ENCODE data around the gene AXDND1.
A peak's percentile ranks its signal among the peaks of the same experiment; 100 is the strongest.

Gene AXDND1

DNA sequence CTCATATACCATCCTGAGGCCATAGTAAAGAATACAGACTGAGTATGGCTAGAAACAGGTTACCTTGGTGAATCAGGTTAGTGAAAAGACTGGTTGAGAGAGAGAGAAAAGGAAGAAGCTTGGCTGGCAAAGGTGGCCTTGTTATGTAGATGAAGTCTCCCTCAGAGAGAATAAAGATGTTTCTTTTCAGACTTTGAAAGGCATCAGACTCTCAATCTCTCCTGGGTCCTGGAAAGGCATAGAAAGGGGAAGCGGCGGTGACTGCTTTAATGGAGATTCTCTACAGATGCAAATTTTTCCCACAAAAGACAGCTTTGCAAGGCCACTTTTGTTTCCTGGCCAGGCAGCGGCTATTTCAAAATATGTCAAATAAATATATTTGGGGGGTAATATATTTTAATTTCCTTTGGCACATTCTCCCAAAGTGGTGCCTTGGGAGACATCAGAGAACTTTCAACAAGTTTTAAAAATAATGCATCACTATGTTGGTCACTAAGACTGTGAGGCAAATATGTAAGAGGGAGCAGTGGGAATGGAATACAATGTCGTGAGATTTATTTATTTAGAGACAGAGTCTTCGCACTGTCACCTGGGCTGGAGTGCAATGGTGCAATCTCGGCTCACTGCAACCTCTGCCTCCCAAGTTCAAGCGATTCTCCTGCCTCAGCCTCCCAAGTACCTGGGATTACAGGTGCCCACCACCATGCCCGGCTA lies 163.9 kb downstream of the AXDND1 start:
- Histone ChIP-seq H3K36me3 (ENCODE audit: insufficient read depth, low read length) (no peaks in the 10 kb centered on the region), H3K4me3 (no peak overlapping the region), H3K9me3 (ENCODE audit: low read depth, low read length) (no peaks in the 10 kb centered on the region), H3K27ac (no peak overlapping the region), H3K9ac (ENCODE audit: insufficient read length) (no peak overlapping the region)
- no peak for TF ChIP-seq FOXP2 (optimal IDR thresholded peaks at IDR 0.05; ENCODE audit: control extremely low read depth, extremely low read length, insufficient read depth)
- no peak for TF ChIP-seq EZH2 (IDR thresholded peaks at IDR 0.05)
- no peak for TF ChIP-seq POLR2AphosphoS5 (IDR thresholded peaks at IDR 0.05; ENCODE audit: borderline replicate concordance, low read depth, low read length)
- DNase-seq (ENCODE audit: low read depth, low spot score), result no peak

DNA sequence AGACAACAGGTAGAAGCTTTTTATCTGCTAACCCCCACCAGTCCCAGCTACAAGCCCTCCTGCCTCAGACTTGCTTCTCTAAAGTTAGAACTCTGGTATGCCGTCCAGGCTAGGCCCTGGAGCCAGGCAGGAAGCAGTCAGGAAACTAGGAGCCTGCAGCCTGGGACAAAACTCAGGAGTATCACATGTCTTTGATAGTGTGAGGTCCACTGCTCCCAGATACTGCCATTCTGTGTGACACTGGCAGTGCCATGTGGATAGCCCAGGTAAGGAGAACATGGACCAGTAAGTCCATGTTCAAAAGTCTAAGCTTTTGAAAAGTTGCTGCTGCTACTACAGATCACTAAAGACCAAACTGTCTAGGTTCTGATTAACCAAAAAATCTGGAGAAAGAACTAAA lies 164.6 kb downstream of the AXDND1 start:
- H3K36me3 ChIP-seq (ENCODE audit: insufficient read depth, low read length), result no peaks in the 10 kb centered on the region
- H3K9me3 ChIP-seq (ENCODE audit: low read depth, low read length), result no peaks in the 10 kb centered on the region
- no peak for DNase-seq (ENCODE audit: low read depth, low spot score)
- no peak overlapping the region for H3K4me3 ChIP-seq
- no peak for TF ChIP-seq POLR2AphosphoS5 (IDR thresholded peaks at IDR 0.05; ENCODE audit: borderline replicate concordance, low read depth, low read length)
- TF ChIP-seq EZH2 (IDR thresholded peaks at IDR 0.05), result no peak
- no peak for TF ChIP-seq FOXP2 (optimal IDR thresholded peaks at IDR 0.05; ENCODE audit: control extremely low read depth, extremely low read length, insufficient read depth)
- no peak overlapping the region for H3K9ac ChIP-seq (ENCODE audit: insufficient read length)
- no peak overlapping the region for H3K27ac ChIP-seq

DNA sequence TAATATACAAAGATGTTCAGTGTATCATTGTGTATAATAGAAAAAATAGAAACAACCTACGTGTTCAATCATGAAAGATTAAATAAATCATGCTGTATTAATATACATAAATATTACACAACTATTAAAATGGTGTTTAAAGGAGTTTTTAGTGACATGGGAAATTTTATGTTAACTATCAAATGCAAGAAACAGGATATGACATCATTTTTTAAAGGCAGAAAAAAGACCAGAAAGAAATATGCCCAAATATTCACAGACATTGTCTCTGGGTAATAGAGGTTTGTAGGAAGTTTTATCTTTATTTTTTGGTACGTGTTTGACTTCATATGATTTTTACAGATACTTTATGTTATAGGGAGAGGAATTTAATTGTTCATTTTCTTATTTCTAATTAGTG lies 176.0 kb downstream of the AXDND1 start:
- no peak overlapping the region for H3K4me3 ChIP-seq
- H3K36me3 ChIP-seq (ENCODE audit: insufficient read depth, low read length), result no peaks in the 10 kb centered on the region
- no peak overlapping the region for H3K27ac ChIP-seq
- no peak for TF ChIP-seq POLR2AphosphoS5 (IDR thresholded peaks at IDR 0.05; ENCODE audit: borderline replicate concordance, low read depth, low read length)
- TF ChIP-seq FOXP2 (optimal IDR thresholded peaks at IDR 0.05; ENCODE audit: control extremely low read depth, extremely low read length, insufficient read depth), result no peak
- TF ChIP-seq EZH2 (IDR thresholded peaks at IDR 0.05), result no peak
- DNase-seq (ENCODE audit: low read depth, low spot score), result no peak
- H3K9ac ChIP-seq (ENCODE audit: insufficient read length), result no peak overlapping the region
- H3K9me3 ChIP-seq (ENCODE audit: low read depth, low read length), result no peaks in the 10 kb centered on the region

DNA sequence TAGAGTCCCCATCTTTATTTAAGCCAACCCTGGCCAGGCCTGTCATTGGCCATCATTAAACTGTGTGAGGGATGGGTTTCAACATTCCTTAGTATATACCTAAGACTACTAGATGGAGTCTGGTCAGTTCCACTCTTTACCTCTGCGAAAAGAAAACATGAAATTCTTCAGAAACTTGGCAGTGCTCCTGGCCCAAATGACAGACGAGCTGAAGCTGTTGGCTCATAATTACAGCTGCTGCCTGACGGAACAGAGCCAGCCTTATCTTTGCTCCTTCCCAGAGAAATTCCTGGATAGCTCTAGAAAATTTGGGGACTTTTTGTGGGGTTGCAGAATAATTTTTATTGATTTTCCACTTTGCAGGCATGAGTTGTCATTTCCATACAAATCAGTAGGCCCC lies 179.6 kb downstream of the AXDND1 start:
- no peaks in the 10 kb centered on the region for H3K9me3 ChIP-seq (ENCODE audit: low read depth, low read length)

DNA sequence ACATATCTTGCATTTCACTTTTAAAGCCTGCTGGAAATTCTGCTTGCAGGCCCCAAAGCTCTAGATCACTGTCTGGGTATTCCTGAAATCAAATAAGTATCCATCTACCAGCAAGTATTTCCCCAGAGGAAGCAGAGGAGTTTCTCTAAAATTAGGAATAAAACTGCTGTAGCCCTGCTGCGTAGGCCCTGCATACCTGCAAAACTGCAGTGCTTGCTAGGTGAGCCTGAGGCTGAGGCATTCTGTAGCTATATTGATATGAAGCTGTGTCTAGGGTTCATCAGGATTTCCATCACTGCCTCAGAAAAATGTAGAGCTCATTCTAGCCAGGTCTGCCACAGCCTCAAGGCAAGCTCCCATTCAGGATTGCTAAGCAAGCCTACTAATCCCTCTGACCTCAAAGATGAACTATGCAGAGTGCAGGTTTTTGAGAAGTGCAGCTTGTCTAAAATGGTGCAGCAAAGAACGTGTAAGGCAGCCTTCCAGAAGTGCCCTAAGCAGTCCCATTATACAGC lies 181.3 kb downstream of the AXDND1 start:
- Histone ChIP-seq H3K36me3 (ENCODE audit: insufficient read depth, low read length) (no peaks in the 10 kb centered on the region), H3K27ac (no peak overlapping the region), H3K9ac (ENCODE audit: insufficient read length) (no peak overlapping the region), H3K4me3 (no peak overlapping the region), H3K9me3 (ENCODE audit: low read depth, low read length) (no peaks in the 10 kb centered on the region)
- DNase-seq (ENCODE audit: low read depth, low spot score), result no peak
- TF ChIP-seq FOXP2 (optimal IDR thresholded peaks at IDR 0.05; ENCODE audit: control extremely low read depth, extremely low read length, insufficient read depth), result no peak
- no peak for TF ChIP-seq POLR2AphosphoS5 (IDR thresholded peaks at IDR 0.05; ENCODE audit: borderline replicate concordance, low read depth, low read length)
- no peak for TF ChIP-seq EZH2 (IDR thresholded peaks at IDR 0.05)

More for the DNA sequence above, 179.6 kb downstream of the AXDND1 start:
- H3K27ac ChIP-seq, result no peak overlapping the region
- H3K9ac ChIP-seq (ENCODE audit: insufficient read length), result no peak overlapping the region
- no peak for TF ChIP-seq FOXP2 (optimal IDR thresholded peaks at IDR 0.05; ENCODE audit: control extremely low read depth, extremely low read length, insufficient read depth)
- no peak for TF ChIP-seq EZH2 (IDR thresholded peaks at IDR 0.05)
- no peak for TF ChIP-seq POLR2AphosphoS5 (IDR thresholded peaks at IDR 0.05; ENCODE audit: borderline replicate concordance, low read depth, low read length)
- H3K4me3 ChIP-seq, result no peak overlapping the region
- DNase-seq (ENCODE audit: low read depth, low spot score), result no peak
- no peaks in the 10 kb centered on the region for H3K36me3 ChIP-seq (ENCODE audit: insufficient read depth, low read length)

DNA sequence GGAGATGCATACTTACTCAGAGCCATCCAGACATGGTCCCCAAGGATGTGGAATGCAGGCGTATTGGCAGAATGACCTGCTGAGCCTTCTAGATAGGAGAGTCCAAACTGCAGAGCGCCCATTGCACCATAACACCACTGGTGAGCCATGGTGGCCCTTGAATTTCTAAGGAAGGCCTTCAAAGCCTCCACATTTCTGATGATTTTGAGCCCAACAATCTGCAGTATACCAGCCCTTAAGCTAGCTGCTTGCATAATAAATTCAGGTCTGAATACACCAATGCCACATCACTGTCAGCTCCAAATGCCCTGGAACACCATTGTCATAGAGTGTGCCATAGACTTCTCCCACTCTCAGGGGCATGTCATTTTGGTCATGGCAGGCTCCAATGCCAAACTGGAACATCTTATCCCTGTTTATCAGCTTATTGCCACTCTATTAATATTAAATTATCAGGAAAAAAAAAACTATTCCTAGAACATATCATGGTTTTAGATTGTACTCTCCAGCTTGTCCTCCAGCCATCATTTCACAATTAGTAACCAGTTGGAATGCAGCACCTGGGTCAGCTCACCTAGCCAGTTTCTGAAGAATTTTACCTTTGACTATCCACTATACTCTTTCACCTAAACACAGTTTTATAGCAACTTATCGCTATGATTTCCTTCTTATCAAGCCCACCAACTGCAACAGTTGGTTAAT lies 183.0 kb downstream of the AXDND1 start:
- Histone ChIP-seq H3K9ac (ENCODE audit: insufficient read length) (no peak overlapping the region), H3K36me3 (ENCODE audit: insufficient read depth, low read length) (no peaks in the 10 kb centered on the region), H3K9me3 (ENCODE audit: low read depth, low read length) (no peaks in the 10 kb centered on the region), H3K4me3 (no peak overlapping the region), H3K27ac (no peak overlapping the region)
- DNase-seq (ENCODE audit: low read depth, low spot score), result no peak
- TF ChIP-seq FOXP2 (optimal IDR thresholded peaks at IDR 0.05; ENCODE audit: control extremely low read depth, extremely low read length, insufficient read depth) (no peak), EZH2 (IDR thresholded peaks at IDR 0.05) (no peak), POLR2AphosphoS5 (IDR thresholded peaks at IDR 0.05; ENCODE audit: borderline replicate concordance, low read depth, low read length) (no peak)

DNA sequence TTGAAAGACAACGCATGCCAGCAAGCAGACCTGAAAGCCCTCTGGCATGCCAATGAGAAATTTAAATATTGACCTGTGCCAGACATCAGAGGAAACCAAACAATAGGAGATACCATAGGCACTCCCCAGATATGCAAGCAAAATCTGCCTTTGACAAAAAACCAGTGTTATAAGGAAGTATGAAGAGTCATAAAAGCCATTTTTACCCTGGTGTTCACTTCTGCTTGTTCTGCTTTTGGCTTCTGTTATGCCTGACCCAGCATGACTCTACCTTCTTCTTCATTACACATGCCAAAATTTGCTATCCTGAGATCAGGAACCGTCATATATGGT lies 183.6 kb downstream of the AXDND1 start:
- TF ChIP-seq FOXP2 (optimal IDR thresholded peaks at IDR 0.05; ENCODE audit: control extremely low read depth, extremely low read length, insufficient read depth) (no peak), POLR2AphosphoS5 (IDR thresholded peaks at IDR 0.05; ENCODE audit: borderline replicate concordance, low read depth, low read length) (no peak), EZH2 (IDR thresholded peaks at IDR 0.05) (no peak)

DNA sequence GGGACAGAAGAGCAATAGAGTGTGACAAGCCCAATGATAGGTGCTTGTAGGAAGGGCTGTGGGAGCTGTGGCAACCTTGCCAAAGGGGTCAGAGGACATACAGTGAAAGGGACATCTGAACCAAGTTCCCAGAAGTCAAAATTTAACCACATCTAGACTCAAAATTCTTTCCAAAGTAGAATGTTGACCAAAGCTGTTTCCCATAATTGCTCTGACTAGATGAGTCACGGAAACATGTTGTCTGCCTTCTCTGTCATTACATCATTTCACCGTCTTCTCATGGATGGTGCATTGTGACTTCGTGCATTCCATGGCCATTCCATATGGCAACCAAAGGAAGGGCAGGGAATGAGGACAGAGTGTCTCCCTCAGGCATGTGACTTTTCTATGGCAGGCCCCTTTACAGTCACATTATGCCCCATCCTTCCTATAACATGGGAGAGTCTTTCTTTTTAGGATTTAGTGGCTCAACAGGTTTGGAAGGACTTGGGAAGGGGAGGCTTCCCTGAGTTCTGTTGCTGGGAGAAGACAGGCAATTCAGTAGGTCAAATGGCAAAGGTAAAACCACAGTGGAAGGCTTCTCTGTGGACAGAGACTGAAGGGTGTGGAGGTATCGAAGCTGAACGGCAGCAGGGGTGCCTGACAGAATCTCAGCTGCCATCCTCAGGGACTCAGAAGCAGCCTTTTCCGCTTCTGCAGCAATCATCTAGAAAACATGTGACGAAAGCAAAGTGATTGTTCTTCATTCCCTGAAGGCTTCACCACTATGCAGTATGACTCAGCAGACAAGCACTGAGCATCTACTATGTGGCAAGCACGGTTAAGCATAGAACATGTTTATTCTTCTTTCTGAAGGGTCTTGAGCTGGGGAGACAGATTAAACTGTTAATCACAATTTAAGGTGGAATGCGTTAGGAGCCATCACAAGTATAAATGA lies 185.2 kb downstream of the AXDND1 start:
- Histone ChIP-seq H3K27ac (0 out of 2 replicates have a peak overlapping the region, but pooled peaks have one; percentile 9), H3K4me3 (no peak overlapping the region), H3K9me3 (ENCODE audit: low read depth, low read length) (no peaks in the 10 kb centered on the region), H3K9ac (ENCODE audit: insufficient read length) (no peak overlapping the region), H3K36me3 (ENCODE audit: insufficient read depth, low read length) (no peaks in the 10 kb centered on the region)
- peak; percentile 53 for DNase-seq (ENCODE audit: low read depth, low spot score)
- TF ChIP-seq FOXP2 (optimal IDR thresholded peaks at IDR 0.05; ENCODE audit: control extremely low read depth, extremely low read length, insufficient read depth) (no peak), POLR2AphosphoS5 (IDR thresholded peaks at IDR 0.05; ENCODE audit: borderline replicate concordance, low read depth, low read length) (no peak), EZH2 (IDR thresholded peaks at IDR 0.05) (no peak)

More for the DNA sequence above, 183.6 kb downstream of the AXDND1 start:
- no peak for DNase-seq (ENCODE audit: low read depth, low spot score)
- Histone ChIP-seq H3K27ac (no peak overlapping the region), H3K9ac (ENCODE audit: insufficient read length) (no peak overlapping the region), H3K4me3 (no peak overlapping the region), H3K9me3 (ENCODE audit: low read depth, low read length) (no peaks in the 10 kb centered on the region), H3K36me3 (ENCODE audit: insufficient read depth, low read length) (no peaks in the 10 kb centered on the region)

Data from SK-N-MC (cell line).